H1 (cell line): ENCODE data around the gene SLC25A26. TPM values are rescaled to one million over a fixed set of nuclear protein-coding genes. Genes with fewer than 3 reads are reported as not detected.
A peak's percentile ranks its signal among the peaks of the same experiment; 100 is the strongest.

Experiments
- CTCF ChIA-PET: fragments of 300-600 bp; sonication (Branson Sonifier 250); formaldehyde crosslinking; loops from one replicate; lab custom pipeline; 2021; ENCODE audit not compliant: partially characterized antibody; lab: Charles Lee
- POLR2A ChIA-PET: fragments of 300-600 bp; sonication (Branson Sonifier 250); formaldehyde crosslinking; loops from one replicate; lab custom pipeline; 2021; ENCODE audit warnings: inconsistent platforms; ENCODE audit not compliant: partially characterized antibody; lab: Charles Lee
- DNase-seq, 2 experiments: peaks; one replicate each; pipeline versions ENCODE4 v3.0.0 to v3.0.0-alpha.2; 2010 to 2022; ENCODE audit warnings: low spot score in 2 of 2, low read depth in 1 of 2, mixed read lengths in 1 of 2
- FAIRE-seq: peaks from 2 replicates; lab custom pipeline; 2011; peaks lifted over from hg19 to GRCh38; lab: Jason Lieb, UNC
- H2AFZ ChIP-seq: 2 replicates; pipeline ENCODE4 v1.8.1; 2012; ENCODE audit warnings: low read length, inconsistent platforms
- H2AK5ac ChIP-seq: 2 replicates; pipeline ENCODE4 v1.6.1; 2013; ENCODE audit warnings: low read depth, low read length
- H2BK120ac ChIP-seq: replicated peaks from 2 replicates; pipeline ENCODE3; 2013; ENCODE audit warnings: low read depth, low read length, inconsistent platforms
- H2BK12ac ChIP-seq: 2 replicates; pipeline ENCODE4 v1.6.1; 2013; ENCODE audit warnings: low read depth, low read length
- H2BK15ac ChIP-seq: 2 replicates; pipeline ENCODE4 v1.6.1; 2013; ENCODE audit warnings: low read length
- H2BK20ac ChIP-seq: 2 replicates; pipeline ENCODE4 v1.6.1; 2013; ENCODE audit warnings: low read length
- H2BK5ac ChIP-seq: 2 replicates; pipeline ENCODE4 v1.6.1; 2013; ENCODE audit warnings: low read depth, low read length
- H3K14ac ChIP-seq: 2 replicates; pipeline ENCODE4 v1.6.1; 2013; ENCODE audit warnings: inconsistent platforms; ENCODE audit not compliant: insufficient read length
- H3K18ac ChIP-seq: 2 replicates; pipeline ENCODE4 v1.6.1; 2013; ENCODE audit warnings: low read length; ENCODE audit errors: extremely low read depth
- H3K23ac ChIP-seq: 2 replicates; pipeline ENCODE4 v1.6.1; 2013; ENCODE audit warnings: inconsistent platforms; ENCODE audit not compliant: insufficient read length
- H3K23me2 ChIP-seq: 2 replicates; pipeline ENCODE4 v1.6.1; 2013; ENCODE audit warnings: low read depth, low read length
- H3K27ac ChIP-seq: 2 replicates; pipeline ENCODE4 v1.6.1; 2011; ENCODE audit warnings: low read depth, low read length, inconsistent platforms
- H3K27me3 ChIP-seq, 4 experiments: replicated peaks in 1 of 4; 1 replicate in 1 of 4; 2 replicates in 3 of 4; pipeline versions ENCODE4 v1.6.1 to v1.8.1; 2011 to 2013; ENCODE audit warnings: low read length in 3 of 4, mild to moderate bottlenecking in 3 of 4, inconsistent platforms in 2 of 4, mixed read lengths in 2 of 4, moderate library complexity in 1 of 4; ENCODE audit not compliant: control insufficient read depth in 3 of 4, insufficient read depth in 3 of 4; ENCODE audit errors: extremely low read depth in 1 of 4
- H3K36me3 ChIP-seq, 4 experiments: 2 replicates each; pipeline versions ENCODE4 v1.6.1 to v1.8.1; 2011 to 2013; ENCODE audit warnings: mild to moderate bottlenecking in 4 of 4, low read length in 3 of 4, moderate library complexity in 2 of 4, control low read depth in 1 of 4, inconsistent platforms in 1 of 4; ENCODE audit not compliant: insufficient read depth in 4 of 4, control insufficient read depth in 2 of 4
- H3K4ac ChIP-seq: replicated peaks from 2 replicates; pipeline ENCODE3; 2013; ENCODE audit warnings: low read length, low read depth, mixed read lengths, inconsistent platforms; ENCODE audit not compliant: insufficient read length
- H3K4me1 ChIP-seq, 4 experiments: replicated peaks in 1 of 4; 1 replicate in 1 of 4; 2 replicates in 3 of 4; pipeline versions ENCODE4 v1.6.1 to v1.8.1; 2011 to 2013; ENCODE audit warnings: low read length in 3 of 4, inconsistent platforms in 2 of 4, mixed read lengths in 1 of 4; ENCODE audit not compliant: insufficient read depth in 4 of 4, control insufficient read depth in 3 of 4
- H3K4me2 ChIP-seq, 2 experiments: 2 replicates each; pipeline versions ENCODE4 v1.6.1 to v1.8.1; 2011 to 2013; ENCODE audit warnings: low read depth in 2 of 2, low read length in 2 of 2, control low read depth in 1 of 2, inconsistent platforms in 1 of 2, mild to moderate bottlenecking in 1 of 2; ENCODE audit not compliant: insufficient read depth in 1 of 2
- H3K4me3 ChIP-seq, 4 experiments: fragments of 200-600, 300-600 bp in 1 of 4; sonication (generic), shearing (Covaris generic), sonication (Bioruptor Twin) in 1 of 4; 2 replicates each; pipeline versions ENCODE4 v1.5.1 to v1.8.1; 2011 to 2016; ENCODE audit warnings: low read length in 4 of 4, low read depth in 3 of 4, control low read depth in 2 of 4, inconsistent platforms in 2 of 4, mild to moderate bottlenecking in 2 of 4, mixed read lengths in 1 of 4, moderate library complexity in 1 of 4; ENCODE audit not compliant: insufficient read depth in 2 of 4; ENCODE audit errors: extremely low read depth in 1 of 4
- H3K56ac ChIP-seq: replicated peaks from 2 replicates; pipeline ENCODE3; 2013; ENCODE audit warnings: low read depth, mild to moderate bottlenecking, mixed read lengths, low read length, inconsistent platforms; ENCODE audit not compliant: insufficient read length
- H3K79me1 ChIP-seq: 2 replicates; pipeline ENCODE4 v1.6.1; 2013; ENCODE audit warnings: low read depth, low read length, control low read depth
- H3K79me2 ChIP-seq, 2 experiments: 2 replicates each; pipeline versions ENCODE4 v1.6.1 to v1.8.1; 2012 to 2013; ENCODE audit warnings: low read length in 2 of 2, mild to moderate bottlenecking in 2 of 2, inconsistent platforms in 1 of 2; ENCODE audit not compliant: insufficient read depth in 2 of 2, control insufficient read depth in 1 of 2
- H3K9ac ChIP-seq, 4 experiments: replicated peaks in 1 of 4; 1 replicate in 1 of 4; 2 replicates in 3 of 4; pipeline versions ENCODE4 v1.6.1 to v1.8.1; 2011 to 2013; ENCODE audit warnings: low read depth in 3 of 4, low read length in 3 of 4, control low read depth in 2 of 4, mild to moderate bottlenecking in 2 of 4, moderate library complexity in 2 of 4, inconsistent platforms in 1 of 4; ENCODE audit errors: extremely low read depth in 1 of 4
- H3K9me3 ChIP-seq, 2 experiments: 2 replicates each; pipeline versions ENCODE4 v1.6.1 to v1.8.1; 2012 to 2013; ENCODE audit warnings: mild to moderate bottlenecking in 2 of 2, moderate library complexity in 2 of 2, control low read depth in 1 of 2, inconsistent platforms in 1 of 2, low read depth in 1 of 2, low read length in 1 of 2, mixed read lengths in 1 of 2; ENCODE audit not compliant: insufficient read depth in 2 of 2
- H4K20me1 ChIP-seq, 2 experiments: replicated peaks in 1 of 2; 2 replicates each; pipeline versions ENCODE3 to v1.8.1; 2011 to 2013; ENCODE audit warnings: inconsistent platforms in 2 of 2, low read length in 2 of 2, mild to moderate bottlenecking in 1 of 2; ENCODE audit not compliant: insufficient read depth in 2 of 2, control insufficient read depth in 1 of 2
- H4K5ac ChIP-seq: 2 replicates; pipeline ENCODE4 v1.6.1; 2013; ENCODE audit warnings: low read length, low read depth, mixed read lengths, inconsistent platforms; ENCODE audit not compliant: insufficient read length
- H4K8ac ChIP-seq: 2 replicates; pipeline ENCODE4 v1.8.0; 2013; ENCODE audit warnings: mild to moderate bottlenecking, moderate library complexity, low read length, inconsistent platforms; ENCODE audit not compliant: insufficient read depth; ENCODE audit errors: extremely low read depth
- H4K91ac ChIP-seq: replicated peaks from 2 replicates; pipeline ENCODE3; 2013; ENCODE audit warnings: low read length, mixed read lengths, inconsistent platforms; ENCODE audit not compliant: insufficient read length
- ASH2L ChIP-seq: fragments of 200-600, 300-600 bp; sonication (generic); IDR thresholded peaks from one replicate; pipeline ENCODE4 v1.7.1; 2017; ENCODE audit warnings: low read length
- CBX5 ChIP-seq: fragments of 300-800, 300-1000 bp; sonication (generic); IDR thresholded peaks from 2 replicates; pipeline ENCODE4 v1.7.1; 2016; ENCODE audit warnings: antibody characterized with exemption, low read length, low read depth
- CBX8 ChIP-seq: fragments of 300-800, 300-1000 bp; sonication (generic); IDR thresholded peaks from 2 replicates; pipeline ENCODE4 v1.7.1; 2016; ENCODE audit warnings: low read depth, low read length, borderline replicate concordance
- EP300 ChIP-seq, 2 experiments: IDR thresholded peaks; 1 replicate in 1 of 2; 2 replicates in 1 of 2; pipeline ENCODE4 v1.6.1; 2011 to 2012; ENCODE audit warnings: low read depth in 2 of 2, low read length in 2 of 2, mild to moderate bottlenecking in 2 of 2, borderline replicate concordance in 1 of 2, inconsistent platforms in 1 of 2, moderate library complexity in 1 of 2
- GABPA ChIP-seq: IDR thresholded peaks from 2 replicates; pipeline ENCODE4 v1.6.1; 2011; ENCODE audit warnings: mild to moderate bottlenecking, low read length, moderate library complexity, borderline replicate concordance; ENCODE audit not compliant: insufficient read depth
- GTF2F1 ChIP-seq: IDR thresholded peaks from 2 replicates; pipeline ENCODE4 v1.6.1; 2012; ENCODE audit warnings: low read depth, low read length, improper control_type of control experiment, borderline replicate concordance
- HDAC6 ChIP-seq: IDR thresholded peaks from one replicate; pipeline ENCODE4 v1.7.1; 2012; ENCODE audit warnings: low read depth, mild to moderate bottlenecking, inconsistent platforms, low read length, moderate library complexity
- POLR2A ChIP-seq, 2 experiments: IDR thresholded peaks; 1 replicate in 1 of 2; 2 replicates in 1 of 2; pipeline ENCODE4 v1.6.1; 2011; ENCODE audit warnings: low read depth in 2 of 2, low read length in 2 of 2, mild to moderate bottlenecking in 2 of 2; ENCODE audit errors: control extremely low read depth in 1 of 2
- RAD21 ChIP-seq, 2 experiments: IDR thresholded peaks in 1 of 2; conservative IDR thresholded peaks in 1 of 2; 2 replicates each; pipeline ENCODE4 v1.6.1; 2011; ENCODE audit warnings: low read depth in 2 of 2, low read length in 2 of 2, improper control_type of control experiment in 1 of 2, inconsistent platforms in 1 of 2, mild to moderate bottlenecking in 1 of 2, moderate library complexity in 1 of 2
- RFX5 ChIP-seq: IDR thresholded peaks from 2 replicates; pipeline ENCODE4 v1.6.1; 2011; ENCODE audit warnings: low read depth, low read length, improper control_type of control experiment, borderline replicate concordance
- RXRA ChIP-seq: IDR thresholded peaks from 2 replicates; pipeline ENCODE4 v1.6.1; 2011; ENCODE audit warnings: low read depth, mild to moderate bottlenecking, low read length, moderate library complexity; ENCODE audit not compliant: insufficient read depth
- SIN3A ChIP-seq, 2 experiments: IDR thresholded peaks in 1 of 2; conservative IDR thresholded peaks in 1 of 2; 2 replicates each; pipeline ENCODE4 v1.6.1; 2011 to 2012; ENCODE audit warnings: low read length in 2 of 2, improper control_type of control experiment in 1 of 2, low read depth in 1 of 2, mild to moderate bottlenecking in 1 of 2
- SP1 ChIP-seq: IDR thresholded peaks from 2 replicates; pipeline ENCODE4 v1.6.1; 2011; ENCODE audit warnings: low read depth, low read length
- SP4 ChIP-seq: IDR thresholded peaks from 2 replicates; pipeline ENCODE4 v1.6.1; 2012; ENCODE audit warnings: low read length, inconsistent platforms
- YY1 ChIP-seq: IDR thresholded peaks from 2 replicates; pipeline ENCODE4 v1.6.1; 2011; ENCODE audit warnings: low read depth, mild to moderate bottlenecking, low read length
- WGBS, 2 experiments: shearing (Covaris generic) in 1 of 2; methylation state at CpG; one replicate each; pipeline versions ENCODE4 v1.1.6 to v1.1.7; 2013 to 2015; ENCODE audit warnings: low lambda C conversion rate in 2 of 2, mixed read lengths in 2 of 2, inconsistent platforms in 1 of 2, low coverage in 1 of 2, missing lambda C conversion rate in 1 of 2; ENCODE audit not compliant: insufficient replicate concordance in 2 of 2, insufficient coverage in 1 of 2, insufficient read length in 1 of 2; ENCODE audit errors: extremely low coverage in 1 of 2, missing lambda C conversion rate in 1 of 2; 5-methylcytosine and 5-hydroxymethylcytosine counted together
- polyA plus RNA-seq, 7 experiments: library from polyadenylated mRNA; depleted of rRNA in 3 of 7; stranded (reverse) in 5 of 7; unstranded in 2 of 7; fragments of >200 nt in 5 of 7; fragments of 200-250 nt in 2 of 7; gene quantifications; 1 replicate in 5 of 7; 2 replicates in 1 of 7; 4 replicates in 1 of 7; pipeline versions ENCODE4 v1.2.1 to v1.2.3, GENCODE V29; 2011 to 2013; ENCODE audit warnings: missing spikeins in 2 of 7, mixed read lengths in 2 of 7
- total RNA-seq: library from RNA; stranded (reverse); fragmentation: NEBNext Ultra II Directional; extraction: Animal tissue kit (Norgen Biotek cat#: 25700); gene quantifications from 2 replicates; pipeline ENCODE4 v1.2.1, GENCODE V29; 2021

SLC25A26 gene
- total and polyA plus RNA-seq, 2 of the 8 experiments (the other 6 are each of a cell fraction or from before 2014, with no cell fraction given), result 30.0 to 37.0 TPM

DNA sequence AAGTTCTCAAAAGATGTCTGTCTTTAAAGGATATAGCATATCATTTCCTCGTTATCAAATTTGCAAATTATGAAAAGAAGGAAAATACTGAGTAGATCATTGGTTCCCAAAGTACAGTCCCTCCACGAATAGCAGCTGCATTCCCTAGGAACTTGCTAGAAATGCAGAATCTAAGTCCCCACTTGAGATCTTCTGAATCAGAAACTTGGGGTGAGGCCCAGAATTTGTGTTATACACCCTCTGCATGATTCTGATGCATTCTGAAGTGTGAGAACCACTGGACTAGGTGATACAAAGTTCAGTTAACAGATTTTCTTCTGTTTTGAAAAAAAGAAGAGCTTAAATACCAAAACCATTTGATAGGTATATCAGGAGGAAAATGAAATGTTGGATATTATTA lies 77.1 kb downstream of the SLC25A26 start:
- H2BK5ac ChIP-seq, result no peak overlapping the region
- H3K56ac ChIP-seq, result no peak overlapping the region
- 81% methylated on average over 2 of the region's 2 CpGs; no CpG with 5 or more reads in 1 of the 2 experiments for WGBS, 2 experiments
- no peak overlapping the region for H2AFZ ChIP-seq
- no peaks in the 10 kb centered on the region for H3K27me3 ChIP-seq
- no peak overlapping the region for H2BK12ac ChIP-seq
- no peak overlapping the region for H2AK5ac ChIP-seq
- H3K23me2 ChIP-seq, result no peaks in the 10 kb centered on the region
- no peaks in the 10 kb centered on the region for H4K20me1 ChIP-seq
- H3K23ac ChIP-seq, result no peak overlapping the region
- H2BK15ac ChIP-seq, result no peak overlapping the region
- H3K4me3 ChIP-seq, result no peak overlapping the region
- H3K14ac ChIP-seq, result no peak overlapping the region
- peaks cover 0 to 4% of the 10 kb centered on the region in 2 experiments; a peak in 2 of 4 replicates for H3K79me2 ChIP-seq
- no peak overlapping the region for H2BK120ac ChIP-seq
- FAIRE-seq, result peak; percentile 42
- H3K36me3 ChIP-seq, result no peaks in the 10 kb centered on the region
- no peak overlapping the region for H4K5ac ChIP-seq
- no peak overlapping the region for H4K91ac ChIP-seq
- ChIA-PET POLR2A (interaction anchor here (0.6 kb wide), 1 partner anchor 182 kb away, joined by 3 read pairs; no protein-coding TSS in a partner anchor), CTCF (interaction anchor here (0.5 to 1.9 kb wide), 6 partner anchors 8 to 80 kb away, joined by 3 to 6 read pairs (median 4); no protein-coding TSS in a partner anchor)
- no peak overlapping the region for H2BK20ac ChIP-seq
- H3K9me3 ChIP-seq, result no peaks in the 10 kb centered on the region
- H3K9ac ChIP-seq, result no peak overlapping the region
- no peak overlapping the region for H4K8ac ChIP-seq
- H3K4me1 ChIP-seq, result no peaks in the 10 kb centered on the region
- no peak overlapping the region for H3K4me2 ChIP-seq
- no peak overlapping the region for H3K27ac ChIP-seq
- no peak overlapping the region for H3K18ac ChIP-seq
- no peak overlapping the region for H3K4ac ChIP-seq
- DNase-seq, result no peak
- no peaks in the 10 kb centered on the region for H3K79me1 ChIP-seq
- TF ChIP-seq RFX5 (no peak), CBX8 (no peak), GTF2F1 (no peak), ASH2L (no peak), SIN3A (conservative IDR thresholded peaks at IDR 0.05 in 1 of 2, IDR thresholded peaks at IDR 0.05 in 1 of 2; ENCODE audit: low read depth in 1 of 2, low read length in 2 of 2) (no peak), SP4 (no peak), HDAC6 (no peak), RXRA (no peak), EP300 (IDR thresholded peaks at IDR 0.05; ENCODE audit: borderline replicate concordance in 1 of 2, low read depth in 2 of 2, low read length in 2 of 2) (no peak), POLR2A (IDR thresholded peaks at IDR 0.05; ENCODE audit: control extremely low read depth in 1 of 2, low read depth in 2 of 2, low read length in 2 of 2) (no peak), SP1 (no peak), CBX5 (no peak), YY1 (no peak), GABPA (no peak), RAD21 (IDR thresholded peaks at IDR 0.05 in 1 of 2, conservative IDR thresholded peaks at IDR 0.05 in 1 of 2; ENCODE audit: low read depth in 2 of 2, low read length in 2 of 2) (no peak)
